ENCODE results near the gene ASB3. TPM values are rescaled to one million over a fixed set of nuclear protein-coding genes. Genes with fewer than 3 reads are reported as not detected.

The ASB3 gene
- total RNA-seq, 1 experiment from 2014 or later = 11.9 TPM

- H3K4me3 ChIP-seq (ENCODE audit: low read length) = no peak overlapping the region
- H3K9me3 ChIP-seq (ENCODE audit: low read length) = no peaks in the 10 kb centered on the region
- H3K36me3 ChIP-seq (ENCODE audit: low read depth, low read length) = peaks cover 39% of the 10 kb centered on the region
- H2AFZ ChIP-seq (ENCODE audit: low read length) = no peak overlapping the region
- H3K9me2 ChIP-seq (replicated peaks; ENCODE audit: low read length) = no peaks in the 10 kb centered on the region
- no TSS peak for BruUV-seq (replicated peaks)
- ChIA-PET CTCF (no interaction called here), POLR2A (ENCODE audit: unreplicated experiment) (no interaction called here)
- no peak for DNase-seq
- H3K4me2 ChIP-seq (ENCODE audit: low read length) = no peak overlapping the region
- H3K9ac ChIP-seq (ENCODE audit: low read length) = no peak overlapping the region
- no peaks in the 10 kb centered on the region for H3K4me1 ChIP-seq (ENCODE audit: insufficient read depth, low read length)
- H3K27ac ChIP-seq (ENCODE audit: low read length) = no peak overlapping the region
- no peaks in the 10 kb centered on the region for H4K20me1 ChIP-seq (ENCODE audit: low read length)
- no peaks in the 10 kb centered on the region for H3F3A ChIP-seq (ENCODE audit: low read length, unreplicated experiment)
- H3K27me3 ChIP-seq (ENCODE audit: low read length) = no peaks in the 10 kb centered on the region
- H3K79me2 ChIP-seq (ENCODE audit: low read length) = no peaks in the 10 kb centered on the region
- TF ChIP-seq EZH2 (IDR thresholded peaks at IDR 0.05; ENCODE audit: low read length, unreplicated experiment) (no peak), EZH2phosphoT487 (IDR thresholded peaks at IDR 0.05; ENCODE audit: borderline replicate concordance, low read length) (no peak), CTCF (conservative IDR thresholded peaks at IDR 0.05; ENCODE audit: low read depth, low read length) (no peak)
- intact Hi-C loops (cut with micrococcal nuclease) = no loop called here
- no peak for ATAC-seq
Measured at GRCh38 chr2:53813151-53813550, 26.4 kb upstream of the ASB3 start.

- intact Hi-C loops (cut with micrococcal nuclease) = no loop called here
- TF ChIP-seq CTCF (conservative IDR thresholded peaks at IDR 0.05; ENCODE audit: low read depth, low read length) (no peak), EZH2phosphoT487 (IDR thresholded peaks at IDR 0.05; ENCODE audit: borderline replicate concordance, low read length) (no peak), EZH2 (IDR thresholded peaks at IDR 0.05; ENCODE audit: low read length, unreplicated experiment) (no peak)
- BruUV-seq (replicated peaks) = no TSS peak
- H3K79me2 ChIP-seq (ENCODE audit: low read length) = no peaks in the 10 kb centered on the region
- no peaks in the 10 kb centered on the region for H3K9me3 ChIP-seq (ENCODE audit: low read length)
- CTCF ChIA-PET = no interaction called here
- H3K4me3 ChIP-seq (ENCODE audit: low read length) = no peak overlapping the region
- H3K27ac ChIP-seq (ENCODE audit: low read length) = no peak overlapping the region
- no peak overlapping the region for H3K4me2 ChIP-seq (ENCODE audit: low read length)
- POLR2A ChIA-PET (ENCODE audit: unreplicated experiment) = no interaction called here
- H3K36me3 ChIP-seq (ENCODE audit: low read depth, low read length) = peaks cover 36% of the 10 kb centered on the region
- no peaks in the 10 kb centered on the region for H3K4me1 ChIP-seq (ENCODE audit: insufficient read depth, low read length)
- no peak overlapping the region for H2AFZ ChIP-seq (ENCODE audit: low read length)
- no peak for ATAC-seq
- no peaks in the 10 kb centered on the region for H3K27me3 ChIP-seq (ENCODE audit: low read length)
- no peak for DNase-seq
- no peaks in the 10 kb centered on the region for H3K9me2 ChIP-seq (replicated peaks; ENCODE audit: low read length)
- H3F3A ChIP-seq (ENCODE audit: low read length, unreplicated experiment) = no peaks in the 10 kb centered on the region
- H3K9ac ChIP-seq (ENCODE audit: low read length) = no peak overlapping the region
- no peaks in the 10 kb centered on the region for H4K20me1 ChIP-seq (ENCODE audit: low read length)
Measured at GRCh38 chr2:53811601-53812000, 24.8 kb upstream of the ASB3 start.

GRCh38 chr2:53802617-53803151, 15.9 kb upstream of the ASB3 start:
- Histone ChIP-seq H3K27ac (ENCODE audit: low read length) (no peak overlapping the region), H3K27me3 (ENCODE audit: low read length) (no peaks in the 10 kb centered on the region), H3F3A (ENCODE audit: low read length, unreplicated experiment) (no peaks in the 10 kb centered on the region), H4K20me1 (ENCODE audit: low read length) (no peaks in the 10 kb centered on the region), H3K4me2 (ENCODE audit: low read length) (no peak overlapping the region), H3K36me3 (ENCODE audit: low read depth, low read length) (peaks cover 18% of the 10 kb centered on the region), H2AFZ (ENCODE audit: low read length) (no peak overlapping the region), H3K4me1 (ENCODE audit: insufficient read depth, low read length) (no peaks in the 10 kb centered on the region), H3K79me2 (ENCODE audit: low read length) (no peaks in the 10 kb centered on the region), H3K9me2 (replicated peaks; ENCODE audit: low read length) (no peaks in the 10 kb centered on the region), H3K9ac (ENCODE audit: low read length) (no peak overlapping the region), H3K9me3 (ENCODE audit: low read length) (no peaks in the 10 kb centered on the region), H3K4me3 (ENCODE audit: low read length) (no peak overlapping the region)
- ATAC-seq (no peak), DNase-seq (no peak)
- no peak for TF ChIP-seq EZH2phosphoT487 (IDR thresholded peaks at IDR 0.05; ENCODE audit: borderline replicate concordance, low read length)
- TF ChIP-seq CTCF (conservative IDR thresholded peaks at IDR 0.05; ENCODE audit: low read depth, low read length) = no peak
- ChIA-PET POLR2A (ENCODE audit: unreplicated experiment) (no interaction called here), CTCF (no interaction called here)
- intact Hi-C loops (cut with micrococcal nuclease) = no loop called here
- no TSS peak for BruUV-seq (replicated peaks)

Data from PC-3 (cell line).